GM12892 (cell line): ENCODE measurements around the gene MIEF2.

ENCODE experiments used
- POLR2A ChIP-seq: IDR thresholded peaks from 2 replicates; pipeline ENCODE4 v1.6.1; 2011; ENCODE audit warnings: low read depth, low read length, control low read depth
- POLR2AphosphoS5 ChIP-seq: IDR thresholded peaks from 2 replicates; pipeline ENCODE4 v1.6.1; 2011; ENCODE audit warnings: low read depth, low read length, control low read depth
- TAF1 ChIP-seq: IDR thresholded peaks from 2 replicates; pipeline ENCODE4 v1.6.1; 2011; ENCODE audit warnings: low read depth, mild to moderate bottlenecking, control low read depth, low read length, borderline replicate concordance

GRCh38 chr17:18251204-18251603 lies 9.3 kb upstream of the MIEF2 start:
- TF ChIP-seq POLR2A = no peak
- TF ChIP-seq TAF1 = no peak
- TF ChIP-seq POLR2AphosphoS5 = no peak
